ENCODE measurements around the gene TFAP2B.
A peak's percentile ranks its signal among the peaks of the same experiment; 100 is the strongest.

The TFAP2B gene

GRCh38 chr6:50818673-50819072 is at the start of gene TFAP2B:
Gene TFAP2B, plus strand, starts transcription at chr6:50818871. Its CDS starts 21 bp downstream, at chr6:50818892.
- Mint-ChIP-seq H3K4me1 (peaks cover 20% of the 10 kb centered on the region), H3K4me3 (peak within 1 kb of the TSS; percentile 54 to 56), H3K27me3 (peaks cover 83% of the 10 kb centered on the region), H3K27ac (no peak within 1 kb of the TSS), H3K9me3 (no peaks in the 10 kb centered on the region)
- DNase-seq (no peak), ATAC-seq (no peak)

DNA sequence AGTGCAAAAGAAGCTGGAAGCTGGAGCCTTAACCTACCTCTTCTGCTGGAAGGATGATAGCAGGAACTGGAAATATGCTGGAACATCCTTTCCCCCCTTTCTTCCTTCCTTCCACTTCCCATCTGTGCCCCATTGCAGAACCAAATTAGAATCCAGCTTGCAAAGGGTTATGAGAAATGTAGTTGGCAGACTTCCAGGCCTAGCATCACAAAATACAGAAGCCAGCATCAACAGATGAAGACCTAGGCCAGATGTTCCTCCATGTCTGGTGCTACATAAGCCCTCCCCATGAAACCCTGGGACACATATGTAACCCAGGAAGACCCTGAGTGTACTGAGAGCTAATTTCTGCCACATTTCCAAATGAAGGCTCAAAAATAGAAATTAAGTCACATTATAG is 40.0 kb upstream of the TFAP2B start:
- ATAC-seq (no peak), DNase-seq (no peak)
- H3K9me3 Mint-ChIP-seq = no peaks in the 10 kb centered on the region
- no peaks in the 10 kb centered on the region for H3K4me1 Mint-ChIP-seq
- no peak overlapping the region for H3K4me3 Mint-ChIP-seq
- no peak overlapping the region for H3K27ac Mint-ChIP-seq
- H3K27me3 Mint-ChIP-seq = no peaks in the 10 kb centered on the region

DNA sequence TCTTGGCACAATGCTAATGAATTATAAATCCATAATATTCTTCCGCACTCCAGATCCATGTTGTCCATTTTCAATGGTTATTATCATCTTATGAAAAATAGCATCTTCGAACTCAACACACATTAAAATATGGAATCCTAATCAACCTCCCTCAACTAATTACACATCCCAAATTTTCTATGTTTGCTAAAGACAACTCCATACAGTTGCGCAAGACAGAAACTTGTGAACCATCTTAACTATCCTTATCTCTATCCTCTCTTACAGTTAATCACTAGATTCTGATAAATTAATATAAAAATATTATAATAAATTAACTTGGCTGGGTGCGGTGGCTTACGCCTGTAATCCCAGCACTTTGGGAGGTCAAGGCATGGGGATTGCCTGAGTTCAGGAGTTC is 38.3 kb upstream of the TFAP2B start:
- DNase-seq = no peak
- Mint-ChIP-seq H3K27ac (no peak overlapping the region), H3K4me1 (no peaks in the 10 kb centered on the region), H3K27me3 (no peaks in the 10 kb centered on the region), H3K9me3 (no peaks in the 10 kb centered on the region), H3K4me3 (no peak overlapping the region)
- no peak for ATAC-seq

- ATAC-seq = no peak
- Mint-ChIP-seq H3K27me3 (peaks cover 9% of the 10 kb centered on the region), H3K9me3 (no peaks in the 10 kb centered on the region), H3K4me3 (no peak overlapping the region), H3K27ac (no peak overlapping the region), H3K4me1 (no peaks in the 10 kb centered on the region)
- DNase-seq = no peak
These were observed 32.8 kb upstream of the TFAP2B start for GRCh38 chr6:50785921-50786320.

DNA sequence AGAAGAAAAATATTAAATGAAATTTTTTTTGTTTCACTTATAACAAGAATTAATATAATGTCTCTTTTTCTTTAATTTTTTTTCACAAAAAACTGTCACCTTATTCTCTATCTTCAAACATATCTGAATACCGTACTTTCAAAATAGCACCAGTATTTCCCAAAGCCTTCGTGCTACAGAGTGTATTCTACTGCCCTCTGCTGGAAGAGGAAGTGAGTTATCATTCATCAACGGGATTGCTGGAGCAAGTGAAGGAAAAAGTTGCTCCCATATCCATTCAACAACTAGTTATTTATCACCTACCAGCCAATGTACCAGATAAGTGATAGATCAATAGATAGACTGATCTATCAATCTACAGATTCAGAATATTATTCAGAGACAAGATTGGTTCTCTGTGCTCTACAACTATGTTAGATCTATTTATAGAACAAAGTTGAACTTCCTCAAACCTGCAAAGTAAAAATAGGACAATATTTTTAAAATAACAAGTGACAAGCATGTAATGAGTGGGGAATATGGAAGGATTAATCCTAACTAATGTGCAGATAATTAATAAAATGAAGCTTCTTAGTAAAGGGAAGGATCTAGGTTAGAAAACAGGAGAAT is 26.7 kb upstream of the TFAP2B start:
- H3K27me3 Mint-ChIP-seq = peaks cover 18% of the 10 kb centered on the region
- H3K9me3 Mint-ChIP-seq = peaks cover 0 to 4% of the 10 kb centered on the region in 2 donors
- no peaks in the 10 kb centered on the region for H3K4me1 Mint-ChIP-seq
- H3K27ac Mint-ChIP-seq = no peak overlapping the region
- DNase-seq = no peak
- no peak overlapping the region for H3K4me3 Mint-ChIP-seq
- no peak for ATAC-seq

DNA sequence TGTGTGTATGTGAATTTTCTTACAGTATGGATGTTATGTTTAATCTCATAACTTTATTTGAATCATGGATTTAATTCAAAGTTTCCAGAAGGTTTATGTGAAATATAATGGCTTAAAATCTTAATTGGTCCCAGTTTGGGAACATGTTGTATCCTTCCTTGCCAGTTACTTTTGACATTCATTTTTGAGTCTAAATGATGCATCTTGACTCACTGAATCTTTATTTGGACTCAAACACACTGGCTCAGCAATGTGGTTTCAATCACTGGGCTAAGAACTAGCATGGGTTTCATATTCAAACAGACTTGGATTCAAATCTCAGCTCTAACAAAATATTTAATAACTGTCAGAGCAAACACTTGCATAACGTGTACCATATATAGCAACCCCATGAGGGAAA is 25.9 kb upstream of the TFAP2B start:
- Mint-ChIP-seq H3K4me3 (no peak overlapping the region), H3K4me1 (no peaks in the 10 kb centered on the region), H3K27me3 (peaks cover 12% of the 10 kb centered on the region), H3K27ac (peak overlapping the region in 1 of 2 donors; percentile 46), H3K9me3 (peaks cover 0 to 4% of the 10 kb centered on the region in 2 donors)
- DNase-seq (no peak), ATAC-seq (no peak)

GRCh38 chr6:50795574-50795973 is 23.1 kb upstream of the TFAP2B start:
- DNase-seq = no peak
- Mint-ChIP-seq H3K27ac (no peak overlapping the region), H3K4me1 (no peaks in the 10 kb centered on the region), H3K27me3 (peaks cover 9% of the 10 kb centered on the region), H3K9me3 (peaks cover 0 to 4% of the 10 kb centered on the region in 2 donors), H3K4me3 (no peak overlapping the region)
- ATAC-seq = no peak

- DNase-seq (no peak), ATAC-seq (no peak)
- H3K27ac Mint-ChIP-seq = no peak overlapping the region
- no peaks in the 10 kb centered on the region for H3K27me3 Mint-ChIP-seq
- H3K9me3 Mint-ChIP-seq = no peaks in the 10 kb centered on the region
- H3K4me3 Mint-ChIP-seq = no peak overlapping the region
- H3K4me1 Mint-ChIP-seq = no peaks in the 10 kb centered on the region
These were observed 14.4 kb upstream of the TFAP2B start for GRCh38 chr6:50804283-50804682.

DNA sequence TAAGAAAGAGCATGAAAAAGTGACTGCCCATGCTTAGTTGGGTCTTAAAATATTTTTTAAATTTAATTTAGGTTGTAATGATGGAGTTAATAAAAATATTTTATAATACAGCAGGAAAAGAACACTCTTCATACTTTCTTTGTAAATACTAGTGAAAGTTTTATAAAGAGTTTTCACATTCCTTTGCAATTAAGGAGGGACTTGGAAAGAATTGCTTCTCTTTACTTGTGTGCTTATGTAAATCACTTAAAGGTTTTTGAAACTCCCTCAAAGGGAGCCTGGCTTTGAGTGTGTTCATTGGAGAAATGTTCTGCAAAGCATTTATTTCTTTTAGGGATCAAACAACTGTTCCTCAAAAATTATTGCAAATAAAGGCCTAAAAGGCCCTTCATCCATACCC is 11.6 kb upstream of the TFAP2B start:
- DNase-seq (no peak), ATAC-seq (no peak)
- H3K4me3 Mint-ChIP-seq = no peak overlapping the region
- no peaks in the 10 kb centered on the region for H3K4me1 Mint-ChIP-seq
- H3K27me3 Mint-ChIP-seq = no peaks in the 10 kb centered on the region
- no peak overlapping the region for H3K27ac Mint-ChIP-seq
- no peaks in the 10 kb centered on the region for H3K9me3 Mint-ChIP-seq

DNA sequence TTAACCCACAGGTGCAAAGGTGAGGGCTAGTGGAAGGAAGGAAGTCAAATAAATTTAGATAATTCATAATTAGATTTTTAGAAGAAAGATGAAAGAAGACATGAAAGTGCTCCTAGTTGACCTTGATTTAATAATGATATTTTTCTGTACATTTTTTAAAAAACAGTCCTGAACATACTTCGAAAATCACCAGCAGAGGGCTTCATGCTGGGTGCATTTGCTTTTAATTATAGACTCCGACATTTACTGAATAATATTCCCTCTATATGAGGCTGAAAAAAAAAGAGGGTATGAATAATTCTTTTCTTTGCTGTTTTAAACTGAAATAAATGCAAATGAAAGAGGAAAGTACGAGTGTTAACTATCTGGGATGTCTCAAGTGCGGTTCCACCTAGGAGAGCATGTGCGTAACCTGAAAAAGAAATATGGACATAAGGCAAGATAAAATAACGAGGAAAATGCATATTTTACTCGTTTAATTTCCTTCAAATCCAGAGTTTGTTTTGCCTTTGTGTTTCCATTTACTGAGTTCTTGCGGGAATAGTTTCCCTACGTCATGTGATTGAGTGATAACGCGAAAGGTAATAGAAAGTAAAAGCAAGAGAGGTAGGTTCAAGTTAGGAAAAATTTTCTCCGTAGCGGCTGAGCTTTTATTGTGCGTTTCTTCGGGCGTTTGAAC is 3.1 kb upstream of the TFAP2B start:
- Mint-ChIP-seq H3K27me3 (peaks cover 56% of the 10 kb centered on the region), H3K9me3 (no peaks in the 10 kb centered on the region), H3K27ac (no peak overlapping the region), H3K4me1 (peaks cover 19% of the 10 kb centered on the region), H3K4me3 (peak overlapping the region; percentile 77 to 83)
- ATAC-seq (no peak), DNase-seq (no peak)

GRCh38 chr6:50816115-50816675 is 2.5 kb upstream of the TFAP2B start:
- H3K9me3 Mint-ChIP-seq = no peaks in the 10 kb centered on the region
- DNase-seq (peak; percentile 46 to 56), ATAC-seq (no peak)
- H3K27me3 Mint-ChIP-seq = peaks cover 63% of the 10 kb centered on the region
- peaks cover 20% of the 10 kb centered on the region for H3K4me1 Mint-ChIP-seq
- H3K4me3 Mint-ChIP-seq = peak overlapping the region; percentile 77 to 83
- no peak overlapping the region for H3K27ac Mint-ChIP-seq

DNA sequence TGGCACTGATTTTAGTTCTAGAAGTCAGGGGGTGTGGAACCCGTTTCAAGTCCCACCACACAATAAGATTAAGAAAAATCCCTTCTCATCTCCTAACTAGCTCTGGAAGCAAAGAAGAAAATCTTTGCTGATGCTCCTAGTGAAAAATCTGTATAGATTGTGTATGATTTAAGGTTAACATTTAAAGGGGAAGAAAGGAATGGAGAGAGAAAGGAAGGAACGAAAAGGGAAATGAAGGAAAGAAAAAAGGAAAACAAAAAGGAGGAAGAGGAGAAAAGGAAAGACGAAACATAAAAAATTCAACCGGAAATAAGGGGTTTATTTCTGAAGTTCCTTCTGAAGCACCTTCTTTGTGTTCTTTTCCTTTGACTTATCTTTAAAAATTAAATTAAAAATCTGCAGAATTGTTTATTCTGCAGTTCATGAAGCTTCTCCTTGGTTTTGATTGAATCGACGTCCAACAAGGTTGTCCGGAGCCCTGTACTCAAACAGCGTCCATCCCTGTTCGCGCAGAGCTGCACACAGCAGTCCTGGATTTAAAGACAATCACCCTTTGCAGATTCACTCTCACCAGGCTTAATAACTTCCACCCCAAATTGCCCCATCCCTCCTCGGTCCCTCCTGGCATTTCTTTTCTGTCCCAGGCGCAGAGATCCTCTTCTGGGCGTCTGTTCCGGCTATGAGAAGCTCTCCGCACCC is 1.6 kb upstream of the TFAP2B start:
- ATAC-seq (no peak), DNase-seq (no peak)
- peaks cover 20% of the 10 kb centered on the region for H3K4me1 Mint-ChIP-seq
- H3K4me3 Mint-ChIP-seq = no peak overlapping the region
- H3K27ac Mint-ChIP-seq = no peak overlapping the region
- no peaks in the 10 kb centered on the region for H3K9me3 Mint-ChIP-seq
- peaks cover 72% of the 10 kb centered on the region for H3K27me3 Mint-ChIP-seq

GRCh38 chr6:50817646-50817950 is 1.1 kb upstream of the TFAP2B start:
- no peak for DNase-seq
- Mint-ChIP-seq H3K27me3 (peaks cover 77% of the 10 kb centered on the region), H3K27ac (no peak overlapping the region), H3K4me1 (peaks cover 20% of the 10 kb centered on the region), H3K4me3 (no peak overlapping the region), H3K9me3 (no peaks in the 10 kb centered on the region)
- no peak for ATAC-seq

DNA sequence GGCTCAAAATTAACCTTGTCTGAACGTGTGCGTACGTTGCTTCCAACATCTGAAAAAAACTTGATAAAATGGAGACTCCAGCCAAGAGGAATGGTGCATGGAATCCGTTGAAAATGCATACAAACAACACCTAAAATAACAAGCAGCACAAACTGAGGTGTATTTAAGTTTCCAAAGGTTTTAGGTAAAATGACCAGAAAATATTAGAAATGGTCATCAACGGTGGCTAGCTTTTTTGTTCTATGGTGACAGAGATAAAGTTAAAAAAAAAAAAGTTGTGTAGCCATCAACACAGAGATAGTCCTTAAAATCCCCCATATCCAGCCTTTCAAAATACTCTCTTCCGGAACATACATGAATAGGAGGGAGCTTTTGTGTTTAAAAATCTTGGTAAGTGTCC is 651 bp upstream of the TFAP2B start:
- no peaks in the 10 kb centered on the region for H3K9me3 Mint-ChIP-seq
- no peak for DNase-seq
- no peak for ATAC-seq
- H3K27ac Mint-ChIP-seq = no peak overlapping the region
- no peak overlapping the region for H3K4me3 Mint-ChIP-seq
- H3K27me3 Mint-ChIP-seq = peaks cover 81% of the 10 kb centered on the region
- peaks cover 20% of the 10 kb centered on the region for H3K4me1 Mint-ChIP-seq

- ATAC-seq = no peak
- Mint-ChIP-seq H3K27ac (no peak overlapping the region), H3K4me3 (peak overlapping the region; percentile 54 to 56), H3K27me3 (peaks cover 83% of the 10 kb centered on the region), H3K9me3 (no peaks in the 10 kb centered on the region), H3K4me1 (peaks cover 20% of the 10 kb centered on the region)
- DNase-seq = no peak
These were observed 814 bp downstream of the TFAP2B start for GRCh38 chr6:50819466-50819903.
